ENCODE data around the gene VAMP4. TPM values are rescaled to one million over a fixed set of nuclear protein-coding genes. Genes with fewer than 3 reads are reported as not detected.

The VAMP4 gene
- total RNA-seq, 1 experiment from 2014 or later = 7.4 TPM

- H3K27me3 Mint-ChIP-seq (ENCODE audit: unreplicated experiment) = no peaks in the 10 kb centered on the region
- CTCF ChIA-PET = no interaction called here
- intact Hi-C loops (cut with micrococcal nuclease; ENCODE audit: unreplicated experiment) = no loop called here
- H3K36me3 Mint-ChIP-seq (ENCODE audit: insufficient read depth, unreplicated experiment) = no peaks in the 10 kb centered on the region
- no peak overlapping the region for H3K27ac Mint-ChIP-seq (ENCODE audit: unreplicated experiment)
- H3K9me3 Mint-ChIP-seq (ENCODE audit: low read depth, unreplicated experiment) = no peaks in the 10 kb centered on the region
- no peak for DNase-seq
- no TSS peak for BruUV-seq (replicated peaks)
- no peak for TF ChIP-seq CTCF (IDR thresholded peaks at IDR 0.05; ENCODE audit: unreplicated experiment)
- no peak overlapping the region for H3K4me3 Mint-ChIP-seq (ENCODE audit: low read depth, unreplicated experiment)
- no peaks in the 10 kb centered on the region for H3K4me1 Mint-ChIP-seq (ENCODE audit: low read depth, unreplicated experiment)
Measured at GRCh38 chr1:171683870-171684269, 58.0 kb downstream of the VAMP4 start.

- H3K27ac Mint-ChIP-seq (ENCODE audit: unreplicated experiment) = no peak overlapping the region
- CTCF ChIA-PET = no interaction called here
- no peaks in the 10 kb centered on the region for H3K36me3 Mint-ChIP-seq (ENCODE audit: insufficient read depth, unreplicated experiment)
- BruUV-seq (replicated peaks) = no TSS peak
- intact Hi-C loops (cut with micrococcal nuclease; ENCODE audit: unreplicated experiment) = no loop called here
- DNase-seq = no peak
- H3K4me3 Mint-ChIP-seq (ENCODE audit: low read depth, unreplicated experiment) = no peak overlapping the region
- TF ChIP-seq CTCF (IDR thresholded peaks at IDR 0.05; ENCODE audit: unreplicated experiment) = no peak
- H3K4me1 Mint-ChIP-seq (ENCODE audit: low read depth, unreplicated experiment) = no peaks in the 10 kb centered on the region
- H3K9me3 Mint-ChIP-seq (ENCODE audit: low read depth, unreplicated experiment) = no peaks in the 10 kb centered on the region
- no peaks in the 10 kb centered on the region for H3K27me3 Mint-ChIP-seq (ENCODE audit: unreplicated experiment)
Measured at GRCh38 chr1:171680339-171680738, 61.5 kb downstream of the VAMP4 start.

- H3K4me3 Mint-ChIP-seq (ENCODE audit: low read depth, unreplicated experiment) = no peak overlapping the region
- no peaks in the 10 kb centered on the region for H3K36me3 Mint-ChIP-seq (ENCODE audit: insufficient read depth, unreplicated experiment)
- no peak for TF ChIP-seq CTCF (IDR thresholded peaks at IDR 0.05; ENCODE audit: unreplicated experiment)
- BruUV-seq (replicated peaks) = no TSS peak
- no peak for DNase-seq
- H3K4me1 Mint-ChIP-seq (ENCODE audit: low read depth, unreplicated experiment) = no peaks in the 10 kb centered on the region
- H3K27ac Mint-ChIP-seq (ENCODE audit: unreplicated experiment) = no peak overlapping the region
- intact Hi-C loops (cut with micrococcal nuclease; ENCODE audit: unreplicated experiment) = no loop called here
- CTCF ChIA-PET = no interaction called here
- H3K9me3 Mint-ChIP-seq (ENCODE audit: low read depth, unreplicated experiment) = no peaks in the 10 kb centered on the region
- H3K27me3 Mint-ChIP-seq (ENCODE audit: unreplicated experiment) = no peaks in the 10 kb centered on the region
Measured at GRCh38 chr1:171676823-171677222, 65.0 kb downstream of the VAMP4 start.

GRCh38 chr1:171674431-171675405 lies 67.1 kb downstream of the VAMP4 start:
- Mint-ChIP-seq H3K27ac (ENCODE audit: unreplicated experiment) (no peak overlapping the region), H3K36me3 (ENCODE audit: insufficient read depth, unreplicated experiment) (no peaks in the 10 kb centered on the region), H3K4me1 (ENCODE audit: low read depth, unreplicated experiment) (no peaks in the 10 kb centered on the region), H3K9me3 (ENCODE audit: low read depth, unreplicated experiment) (no peaks in the 10 kb centered on the region), H3K27me3 (ENCODE audit: unreplicated experiment) (no peaks in the 10 kb centered on the region), H3K4me3 (ENCODE audit: low read depth, unreplicated experiment) (no peak overlapping the region)
- CTCF ChIA-PET = interaction anchor here (1.5 kb wide), 1 partner anchor 41 kb away, joined by 3 read pairs; no protein-coding TSS in a partner anchor
- no peak for DNase-seq
- BruUV-seq (replicated peaks) = no TSS peak
- intact Hi-C loops (cut with micrococcal nuclease; ENCODE audit: unreplicated experiment) = no loop called here
- no peak for TF ChIP-seq CTCF (IDR thresholded peaks at IDR 0.05; ENCODE audit: unreplicated experiment)
